ENCODE results near the gene YWHAB. TPM values are rescaled to one million over a fixed set of nuclear protein-coding genes. Genes with fewer than 3 reads are reported as not detected.
"Not testable (repeated sequence)": the region's sequence is repeated elsewhere in the genome, so short reads cannot be mapped to it uniquely, and the experiment has no call there.

Gene YWHAB
- total RNA-seq, 2 donors from 2014 or later, result 196 to 198 TPM

DNA sequence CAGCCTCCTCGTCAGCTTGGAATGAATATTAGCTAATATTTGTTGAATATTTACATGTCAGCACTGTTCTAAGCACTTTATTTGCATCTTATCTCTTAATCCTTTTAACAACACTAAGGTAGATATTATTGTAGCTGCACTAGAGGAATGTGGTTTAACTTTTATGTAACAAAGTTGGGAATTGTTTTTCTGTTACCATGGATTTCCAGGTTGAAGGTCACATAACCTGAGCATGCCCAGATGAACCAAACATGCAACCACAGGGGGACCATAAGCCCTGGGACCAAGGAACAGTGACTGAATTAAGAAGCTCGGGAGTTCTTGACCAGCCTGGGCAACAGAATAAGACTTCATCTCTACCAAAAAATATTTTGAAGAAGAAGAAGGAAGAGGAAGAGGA is 29.1 kb upstream of the YWHAB start:
- ATAC-seq (replicated peaks in 1 of 2) (no peak), DNase-seq (no peak)
- Mint-ChIP-seq H3K9me3 (peaks cover 0 to 2% of the 10 kb centered on the region in 2 donors), H3K4me1 (ENCODE audit: low read depth) (peaks cover 4% of the 10 kb centered on the region), H3K27ac (no peak overlapping the region), H3K36me3 (ENCODE audit: insufficient read depth in 2 of 2) (peaks cover 0 to 1% of the 10 kb centered on the region in 2 donors), H3K27me3 (ENCODE audit: low read depth) (no peaks in the 10 kb centered on the region), H3K4me3 (no peak overlapping the region)

DNA sequence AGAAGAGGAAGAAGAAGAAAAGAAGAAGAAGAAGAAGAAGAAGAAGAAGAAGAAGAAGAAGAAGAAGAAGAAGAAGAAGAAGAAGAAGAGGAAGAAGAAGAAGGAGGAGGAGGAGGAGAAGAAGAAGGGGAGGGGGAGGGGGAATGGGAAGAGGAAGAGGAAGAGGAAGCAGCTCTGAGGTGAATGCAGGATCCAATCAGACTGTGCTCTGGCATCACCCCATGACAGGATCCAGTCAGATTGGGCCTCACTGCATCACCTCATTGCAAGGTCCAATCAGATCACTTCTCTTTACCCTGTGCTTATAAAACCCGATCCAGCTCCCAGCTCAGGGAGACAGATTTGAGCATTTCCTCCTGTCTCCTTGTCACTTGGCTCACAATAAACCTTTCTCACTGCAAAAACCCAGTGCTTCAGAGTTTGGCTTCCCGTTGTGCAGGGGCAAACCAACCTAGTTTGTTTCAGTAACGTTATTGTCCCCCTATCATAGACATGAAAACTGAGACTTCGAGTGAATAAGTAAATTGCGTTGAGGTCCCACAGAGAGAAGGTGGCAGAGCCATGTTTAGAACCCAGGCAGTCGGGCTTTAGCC is 28.6 kb upstream of the YWHAB start:
- Mint-ChIP-seq H3K36me3 (ENCODE audit: insufficient read depth in 2 of 2) (peaks cover 0 to 1% of the 10 kb centered on the region in 2 donors), H3K4me1 (ENCODE audit: low read depth) (peaks cover 4% of the 10 kb centered on the region), H3K4me3 (no peak overlapping the region), H3K9me3 (peaks cover 0 to 2% of the 10 kb centered on the region in 2 donors), H3K27me3 (ENCODE audit: low read depth) (no peaks in the 10 kb centered on the region), H3K27ac (no peak overlapping the region)
- ATAC-seq (replicated peaks in 1 of 2), result no peak
- no peak for DNase-seq

DNA sequence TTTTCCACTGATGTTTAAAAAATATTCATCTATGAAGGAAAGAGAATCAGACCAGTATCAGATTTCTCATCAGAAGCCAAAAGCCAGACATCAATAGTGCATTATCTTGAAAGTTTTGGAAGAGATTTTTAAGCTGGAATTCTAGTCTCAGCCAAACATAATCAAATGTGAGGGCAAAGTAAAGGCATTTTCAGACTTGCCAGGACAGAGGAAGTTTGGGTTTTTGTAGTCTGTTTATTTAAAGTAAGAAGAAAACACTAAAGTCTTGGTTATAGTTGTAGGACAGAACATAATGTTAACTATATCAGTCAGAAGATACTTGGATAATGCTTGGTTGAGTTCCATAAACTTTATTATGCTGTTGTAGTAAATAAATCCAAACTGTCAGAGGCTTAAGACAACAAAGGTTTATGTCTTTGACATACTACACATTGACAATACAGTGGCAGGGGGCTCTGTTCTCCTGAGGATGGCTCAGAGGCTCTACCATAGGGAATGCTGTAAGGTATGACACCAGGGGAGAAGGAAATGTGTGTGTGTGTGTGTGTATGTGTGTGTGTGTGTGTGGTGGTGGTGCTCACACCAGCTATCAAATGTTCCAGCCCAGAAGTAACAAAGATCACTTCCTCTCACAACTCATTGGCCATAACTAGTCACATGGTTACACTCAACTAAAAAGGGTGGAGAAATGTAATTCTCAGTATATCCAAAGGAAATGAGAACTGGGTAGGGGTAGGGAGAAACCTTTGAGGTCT is 26.7 kb upstream of the YWHAB start:
- no peak for ATAC-seq (replicated peaks in 1 of 2)
- peaks cover 0 to 2% of the 10 kb centered on the region in 2 donors for H3K9me3 Mint-ChIP-seq
- H3K36me3 Mint-ChIP-seq (ENCODE audit: insufficient read depth in 2 of 2), result peaks cover 0 to 1% of the 10 kb centered on the region in 2 donors
- H3K27ac Mint-ChIP-seq, result no peak overlapping the region
- H3K4me1 Mint-ChIP-seq (ENCODE audit: low read depth), result peaks cover 4% of the 10 kb centered on the region
- DNase-seq, result no peak
- H3K4me3 Mint-ChIP-seq, result no peak overlapping the region
- no peaks in the 10 kb centered on the region for H3K27me3 Mint-ChIP-seq (ENCODE audit: low read depth)

DNA sequence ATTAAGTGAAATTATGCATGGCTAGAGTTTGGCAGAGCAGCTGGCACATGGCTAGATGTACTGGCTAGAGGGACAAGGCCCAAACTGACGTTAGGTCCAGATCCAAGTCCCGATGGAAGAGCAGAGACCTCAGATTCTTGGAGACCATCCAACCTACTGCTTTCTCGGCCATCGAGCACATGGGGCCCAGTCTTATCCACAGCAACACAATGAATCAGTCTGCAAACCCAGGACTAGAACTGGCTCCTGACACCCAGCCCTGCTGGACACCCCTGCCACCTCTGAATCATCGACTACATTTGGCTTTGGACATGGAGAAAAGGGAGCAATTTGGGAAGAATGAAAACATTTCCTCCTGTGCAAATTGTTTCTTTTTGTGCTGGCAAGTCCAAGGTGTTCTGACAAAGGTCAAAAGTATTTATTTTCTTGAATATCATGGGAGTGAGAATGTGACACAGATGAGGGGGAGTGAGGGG is 23.9 kb upstream of the YWHAB start:
- Mint-ChIP-seq H3K27me3 (ENCODE audit: low read depth) (no peaks in the 10 kb centered on the region), H3K27ac (no peak overlapping the region), H3K9me3 (peaks cover 0 to 1% of the 10 kb centered on the region in 2 donors), H3K4me1 (ENCODE audit: low read depth) (peaks cover 1% of the 10 kb centered on the region), H3K36me3 (ENCODE audit: insufficient read depth in 2 of 2) (no peaks in the 10 kb centered on the region), H3K4me3 (no peak overlapping the region)
- no peak for ATAC-seq (replicated peaks in 1 of 2)
- no peak for DNase-seq

DNA sequence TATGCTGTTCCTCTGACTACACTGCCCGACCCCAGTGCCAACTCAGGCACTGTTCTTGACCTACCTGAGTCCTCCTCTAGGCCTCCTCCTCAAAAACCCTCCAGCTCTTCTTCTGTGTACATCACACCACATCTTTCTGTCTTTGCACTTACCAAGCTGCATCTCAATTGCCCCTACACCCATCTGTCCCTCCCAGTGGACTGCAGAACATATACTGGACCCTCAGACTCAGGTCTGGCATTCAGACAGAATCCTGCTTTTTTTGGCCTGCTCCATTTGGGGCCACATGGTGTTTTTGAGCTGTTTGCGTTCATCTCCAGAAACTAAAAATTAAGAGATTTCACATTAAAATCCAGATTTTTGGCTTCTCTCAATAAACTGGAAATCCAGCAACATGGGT is 23.2 kb upstream of the YWHAB start:
- H3K4me1 Mint-ChIP-seq (ENCODE audit: low read depth), result peaks cover 7% of the 10 kb centered on the region
- no peak for DNase-seq
- no peaks in the 10 kb centered on the region for H3K9me3 Mint-ChIP-seq
- H3K27me3 Mint-ChIP-seq (ENCODE audit: low read depth), result no peaks in the 10 kb centered on the region
- H3K27ac Mint-ChIP-seq, result no peak overlapping the region
- H3K36me3 Mint-ChIP-seq (ENCODE audit: insufficient read depth in 2 of 2), result no peaks in the 10 kb centered on the region
- no peak for ATAC-seq (replicated peaks in 1 of 2)
- H3K4me3 Mint-ChIP-seq, result no peak overlapping the region

DNA sequence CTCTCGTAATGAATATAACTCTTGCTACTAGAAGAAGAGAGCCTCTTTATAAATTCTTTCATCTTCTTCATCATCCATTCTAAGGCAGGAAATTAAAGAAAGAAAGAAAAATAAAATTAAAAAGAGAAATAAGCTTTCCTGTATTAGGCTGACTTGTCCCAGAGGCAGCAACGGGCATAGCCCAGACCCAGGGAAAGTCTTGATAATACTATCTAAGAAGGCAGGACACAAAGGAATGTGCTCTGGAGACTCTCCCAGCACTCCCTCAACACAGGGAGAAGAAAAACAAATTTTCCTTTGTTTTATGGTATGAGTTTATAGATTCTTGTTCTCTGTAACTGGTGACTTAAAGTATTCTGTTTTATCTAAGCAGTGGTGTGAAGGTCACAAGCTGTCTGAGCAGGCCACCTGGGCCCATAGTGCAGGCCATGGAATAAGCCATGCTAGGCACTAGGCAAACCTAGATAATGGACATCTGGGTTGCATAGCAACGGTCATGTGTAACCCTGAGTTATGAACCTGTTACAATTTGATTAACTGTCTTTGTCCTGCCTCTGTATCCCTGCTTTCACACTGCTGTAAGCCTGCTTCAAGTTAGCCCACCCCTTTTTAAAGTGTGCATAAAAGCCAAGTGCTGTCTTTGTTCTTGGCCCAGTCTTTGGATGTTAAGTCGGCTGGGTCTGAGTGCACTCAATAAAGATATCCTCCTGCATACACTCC is 22.0 kb upstream of the YWHAB start:
- not testable (repeated sequence) for H3K4me3 Mint-ChIP-seq; H3K36me3 Mint-ChIP-seq (ENCODE audit: insufficient read depth in 2 of 2); DNase-seq; H3K27ac Mint-ChIP-seq; H3K9me3 Mint-ChIP-seq; ATAC-seq (replicated peaks in 1 of 2); H3K27me3 Mint-ChIP-seq (ENCODE audit: low read depth)
- H3K4me1 Mint-ChIP-seq (ENCODE audit: low read depth), result peaks cover 11% of the 10 kb centered on the region

DNA sequence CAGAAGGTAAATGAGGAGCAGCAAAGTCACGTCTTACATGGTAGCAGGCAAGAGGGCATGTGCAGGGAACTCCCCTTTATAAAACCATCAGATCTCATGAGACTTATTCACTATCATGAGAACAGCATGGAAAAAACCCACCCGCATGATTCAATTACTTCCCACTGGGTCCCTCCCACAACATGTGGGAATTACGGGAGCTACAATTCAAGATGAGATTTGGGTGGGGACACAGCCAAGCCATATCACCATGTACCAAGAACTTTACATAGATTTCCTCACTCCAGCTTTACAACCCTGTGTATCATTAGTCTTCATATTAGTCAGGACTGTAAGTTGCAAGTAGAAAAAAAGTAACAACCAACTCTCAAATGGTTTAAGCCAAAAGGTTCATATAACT is 21.0 kb upstream of the YWHAB start:
- peaks cover 11% of the 10 kb centered on the region for H3K4me1 Mint-ChIP-seq (ENCODE audit: low read depth)
- not testable (repeated sequence) for H3K9me3 Mint-ChIP-seq; ATAC-seq (replicated peaks in 1 of 2); H3K36me3 Mint-ChIP-seq (ENCODE audit: insufficient read depth in 2 of 2); H3K27me3 Mint-ChIP-seq (ENCODE audit: low read depth); H3K4me3 Mint-ChIP-seq; H3K27ac Mint-ChIP-seq; DNase-seq

DNA sequence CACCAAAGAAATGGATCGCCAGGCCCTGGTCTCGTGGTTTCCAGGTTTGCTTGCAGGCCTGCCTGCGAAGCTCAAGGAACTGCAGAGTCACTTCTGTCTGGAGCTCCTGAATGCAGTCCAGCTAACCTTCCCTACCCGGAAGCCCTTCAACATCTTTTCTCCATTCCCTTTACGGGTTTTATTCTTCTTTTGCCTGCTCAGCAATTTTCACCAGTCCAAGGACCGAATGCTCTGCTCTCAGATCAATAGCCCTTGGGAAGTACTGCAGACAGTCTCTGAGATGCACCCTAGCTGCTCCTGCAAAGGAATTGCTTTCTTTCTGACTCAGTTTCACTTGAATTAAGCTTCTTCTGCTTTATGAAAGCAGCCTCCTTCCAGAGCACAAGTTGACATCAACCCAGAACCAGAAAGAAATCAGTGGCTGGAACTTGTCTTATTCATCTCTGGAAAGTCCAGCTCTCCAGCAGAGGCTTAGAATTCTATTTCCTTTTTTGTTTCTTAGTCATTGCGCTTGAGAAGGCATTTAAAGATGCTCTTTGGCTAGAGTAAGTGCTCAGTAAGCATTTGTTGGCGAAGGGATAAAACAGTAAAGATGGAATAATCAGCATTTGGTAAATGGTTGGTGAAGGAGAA is 18.7 kb upstream of the YWHAB start:
- ATAC-seq (replicated peaks in 1 of 2) (no peak), DNase-seq (no peak)
- Mint-ChIP-seq H3K4me1 (ENCODE audit: low read depth) (peaks cover 11% of the 10 kb centered on the region), H3K27ac (no peak overlapping the region), H3K9me3 (no peaks in the 10 kb centered on the region), H3K27me3 (ENCODE audit: low read depth) (no peaks in the 10 kb centered on the region), H3K36me3 (ENCODE audit: insufficient read depth in 2 of 2) (no peaks in the 10 kb centered on the region), H3K4me3 (peak overlapping the region; percentile 60 to 67)

DNA sequence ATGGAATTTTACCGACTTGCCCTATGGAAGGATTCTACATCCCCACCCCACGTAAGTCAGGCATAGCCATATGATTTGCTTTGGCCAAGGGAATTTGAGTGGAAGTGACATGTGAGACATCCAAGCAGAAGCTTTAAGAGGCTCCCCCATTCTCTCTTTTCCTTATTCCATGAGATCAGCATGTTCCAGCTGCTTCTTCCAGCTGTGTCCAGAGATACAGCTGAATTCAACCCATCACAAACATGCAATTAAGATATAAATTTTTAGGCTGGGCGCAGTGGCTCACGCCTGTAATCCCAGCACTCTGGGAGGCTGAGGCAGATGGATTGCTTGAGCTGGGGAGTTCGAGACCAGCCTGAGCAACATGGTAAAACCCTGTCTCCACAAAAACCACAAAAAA is 16.0 kb upstream of the YWHAB start:
- Mint-ChIP-seq H3K4me1 (ENCODE audit: low read depth) (peaks cover 11% of the 10 kb centered on the region), H3K27me3 (ENCODE audit: low read depth) (no peaks in the 10 kb centered on the region), H3K27ac (no peak overlapping the region), H3K9me3 (no peaks in the 10 kb centered on the region), H3K36me3 (ENCODE audit: insufficient read depth in 2 of 2) (no peaks in the 10 kb centered on the region), H3K4me3 (no peak overlapping the region)
- ATAC-seq (replicated peaks in 1 of 2), result no peak
- no peak for DNase-seq

DNA sequence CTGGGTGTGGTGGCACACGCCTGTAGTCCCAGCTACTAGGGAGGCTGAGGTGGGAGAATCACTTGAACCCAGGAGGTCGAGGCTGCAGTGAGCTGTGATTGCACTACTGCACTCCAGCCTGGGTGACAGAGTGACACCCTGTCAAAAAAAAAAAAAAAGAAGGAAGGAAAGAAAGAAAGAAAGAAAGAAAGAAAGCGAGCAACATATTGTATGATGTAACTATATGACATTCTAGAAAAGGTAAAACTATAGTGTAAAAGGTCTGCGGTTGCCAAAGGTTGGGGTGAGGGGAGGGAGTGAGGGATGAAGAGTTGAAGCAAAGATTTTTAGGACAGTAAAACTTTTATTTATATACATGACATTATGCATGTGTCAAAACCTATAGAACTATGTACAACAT is 3.1 kb upstream of the YWHAB start:
- not testable (repeated sequence) for H3K27me3 Mint-ChIP-seq (ENCODE audit: low read depth); H3K4me3 Mint-ChIP-seq; H3K36me3 Mint-ChIP-seq (ENCODE audit: insufficient read depth in 2 of 2); ATAC-seq (replicated peaks in 1 of 2); H3K9me3 Mint-ChIP-seq; DNase-seq
- peak overlapping the region; percentile 24 for H3K27ac Mint-ChIP-seq
- H3K4me1 Mint-ChIP-seq (ENCODE audit: low read depth), result peaks cover 27% of the 10 kb centered on the region

DNA sequence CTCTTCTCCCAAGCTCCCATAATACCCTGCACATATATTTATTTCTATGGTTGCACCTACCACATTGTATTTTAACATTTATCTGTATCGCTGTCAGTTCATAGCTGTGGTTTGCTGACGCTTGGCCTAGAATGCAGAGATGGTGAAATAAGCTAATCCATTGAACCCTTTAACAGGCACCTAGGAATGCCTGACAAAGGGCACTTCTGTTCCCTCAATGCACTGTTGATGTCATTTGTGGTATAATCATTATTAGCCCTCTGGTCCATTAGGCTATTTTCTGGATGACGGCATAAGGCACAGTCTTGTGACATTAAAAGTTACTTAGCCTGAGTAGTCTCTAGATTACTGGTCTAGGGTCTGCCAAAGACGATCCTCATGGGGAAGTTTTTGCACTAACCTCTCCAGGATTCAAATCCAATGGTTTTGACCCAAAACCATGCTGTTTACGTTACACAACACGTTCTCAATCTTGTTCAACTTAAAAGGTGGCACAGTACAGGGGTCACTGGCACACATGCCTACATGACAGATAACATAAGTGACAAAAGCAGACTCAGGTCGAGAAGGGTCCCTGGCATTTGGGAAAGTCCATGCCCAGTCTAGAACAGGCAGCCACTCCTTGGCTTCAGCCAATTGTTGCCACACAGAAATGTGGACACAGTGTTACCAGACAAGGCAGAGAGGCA is 2.1 kb upstream of the YWHAB start:
- Mint-ChIP-seq H3K36me3 (ENCODE audit: insufficient read depth in 2 of 2) (peaks cover 3 to 11% of the 10 kb centered on the region in 2 donors), H3K4me1 (ENCODE audit: low read depth) (peaks cover 37% of the 10 kb centered on the region), H3K27ac (peak overlapping the region; percentile 92), H3K4me3 (peak overlapping the region; percentile 97 to 98), H3K27me3 (ENCODE audit: low read depth) (no peaks in the 10 kb centered on the region), H3K9me3 (no peaks in the 10 kb centered on the region)
- no peak for DNase-seq
- no peak for ATAC-seq (replicated peaks in 1 of 2)

DNA sequence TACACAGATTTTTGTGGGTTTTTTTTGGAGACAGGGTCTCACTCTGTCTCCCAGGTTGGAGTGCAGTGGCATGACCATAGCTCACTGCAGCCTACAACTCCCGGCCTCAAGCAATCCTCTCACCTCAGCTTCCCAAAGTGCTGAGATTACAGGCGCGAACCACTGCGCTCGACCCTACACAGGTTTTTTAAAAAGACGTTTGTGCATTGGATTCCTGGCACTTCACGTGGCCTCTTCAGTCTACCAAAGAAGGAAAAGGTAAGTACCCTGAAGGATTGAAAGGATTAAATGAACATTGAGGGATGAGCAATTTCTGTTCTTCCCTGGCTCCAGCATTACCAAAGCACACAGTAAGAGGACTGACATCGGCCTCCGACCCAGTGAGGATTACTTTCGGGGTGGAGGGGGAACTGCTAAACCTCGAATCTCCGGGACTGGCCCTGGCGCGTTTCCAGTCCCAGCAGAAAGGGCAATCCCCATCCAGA is 556 bp upstream of the YWHAB start:
- peaks cover 3 to 18% of the 10 kb centered on the region in 2 donors for H3K36me3 Mint-ChIP-seq (ENCODE audit: insufficient read depth in 2 of 2)
- H3K9me3 Mint-ChIP-seq, result no peaks in the 10 kb centered on the region
- peak overlapping the region; percentile 92 for H3K27ac Mint-ChIP-seq
- DNase-seq, result peak in 1 of 2 donors; percentile 4
- H3K4me1 Mint-ChIP-seq (ENCODE audit: low read depth), result peaks cover 53% of the 10 kb centered on the region
- H3K27me3 Mint-ChIP-seq (ENCODE audit: low read depth), result no peaks in the 10 kb centered on the region
- peak overlapping the region; percentile 97 to 98 for H3K4me3 Mint-ChIP-seq
- ATAC-seq (replicated peaks in 1 of 2), result no peak
